Uterine smooth muscle cell (primary cell): ENCODE results near the gene ZNF248. TPM values are rescaled to one million over a fixed set of nuclear protein-coding genes. Genes with fewer than 3 reads are reported as not detected.

Source experiments
- total RNA-seq: library from RNA; depleted of rRNA; stranded (reverse); fragments of >200 nt; gene quantifications from 2 replicates; pipeline ENCODE4 v1.2.3, GENCODE V29; 2014

Gene ZNF248
- total RNA-seq: 7.6 and 13.9 TPM in 2 replicates

DNA sequence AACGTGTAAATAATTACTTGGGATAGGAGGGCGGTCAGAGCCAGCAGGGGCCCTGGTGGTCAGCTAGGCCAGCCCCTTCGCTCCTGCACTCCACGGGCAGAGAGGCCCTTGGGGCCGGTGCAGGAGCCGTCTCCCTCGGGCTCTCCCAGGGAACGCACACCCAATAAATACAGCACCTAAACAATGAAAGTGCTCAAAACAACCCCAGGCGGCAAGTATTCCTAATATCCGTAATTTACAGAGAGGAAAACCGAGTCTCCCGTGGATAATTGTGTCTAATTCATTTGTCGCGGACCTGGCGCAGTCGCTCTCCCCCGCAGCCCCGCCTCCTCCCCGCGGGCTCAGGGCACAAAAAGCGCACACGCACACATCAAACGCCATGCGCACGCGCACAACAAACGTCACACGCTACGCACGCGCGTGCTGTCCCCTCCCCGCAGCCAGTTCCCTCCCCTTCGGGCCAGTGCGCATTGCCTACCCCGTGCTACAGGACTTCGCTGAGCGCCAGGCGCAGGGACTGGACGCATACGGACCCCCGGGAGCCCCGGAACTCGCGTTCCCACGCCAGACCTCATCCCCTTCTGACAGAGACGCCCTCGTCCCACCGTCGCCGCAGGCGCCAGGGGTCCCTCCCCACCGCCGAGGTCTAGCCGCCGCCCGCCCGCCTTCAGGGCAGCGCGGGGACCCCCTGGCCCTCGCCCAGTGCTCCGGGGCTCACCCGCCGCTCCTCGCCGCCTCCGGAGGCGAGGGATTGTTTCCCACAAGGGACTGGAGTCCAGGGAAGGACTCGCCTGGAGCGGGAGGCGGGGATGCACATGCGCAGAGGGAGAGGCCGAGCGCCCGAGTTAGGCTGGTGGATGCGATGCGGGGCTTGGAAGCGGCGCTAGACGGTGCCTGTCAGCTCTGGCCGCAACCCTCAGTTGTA lies at the start of gene ZNF248:
Gene ZNF248 (minus strand): TSS at position 324 of the 925 bp plus-strand sequence. CDS start 1,300 bp downstream, outside the sequence.

Other genes with a start within 250 kb of the ZNF248 start
- gene ZNF25, start 119.0 kb upstream of the ZNF248 start, total RNA-seq: 13.7 and 21.9 TPM in 2 replicates
- 9.1 and 12.2 TPM in 2 replicates for gene ZNF33A, start 153.1 kb upstream of the ZNF248 start, total RNA-seq
- 10.5 and 11.4 TPM in 2 replicates for gene ZNF37A, start 236.7 kb upstream of the ZNF248 start, total RNA-seq